Sciatic nerve (tissue), 2 donors: Measurements from ENCODE around the gene CDK9. TPM values are rescaled to one million over a fixed set of nuclear protein-coding genes. Genes with fewer than 3 reads are reported as not detected.
"Not testable (repeated sequence)": the region's sequence is repeated elsewhere in the genome, so short reads cannot be mapped to it uniquely, and the experiment has no call there.

Experiments used
- ATAC-seq: fragments of 200-7000 bp; cut with Tn5 transposase; one replicate; pipeline ENCODE4 v1.9.1; 2020; ENCODE audit warnings: mild to moderate bottlenecking, moderate library complexity
- DNase-seq: peaks from one replicate; pipeline ENCODE4 v3.0.0-alpha.2; 2020; ENCODE audit warnings: low spot score
- intact Hi-C: fragments of 100-400 bp; cut with DNase I; formaldehyde crosslinking; loops from one replicate; pipeline ENCODE4 v1.14.2; 2022
- total RNA-seq: library from RNA; stranded (reverse); fragmentation: NEBNext Ultra II Directional; extraction: Animal tissue kit (Norgen Biotek cat#: 25700); gene quantifications from one replicate; pipeline ENCODE4 v1.2.1, GENCODE V29; 2021
- donor health status: DM: no; HTN: no; CAD: no.
- donor health status: DM: no; HTN: no; CAD: no.

CDK9 gene
- total RNA-seq, 1 donor from 2014 or later = 127 TPM

GRCh38 chr9:127777368-127777980 lies 8.4 kb upstream of the CDK9 start:
- ATAC-seq = no peak
- intact Hi-C loops = no loop called here
- DNase-seq = no peak

GRCh38 chr9:127778280-127779135 lies 7.3 kb upstream of the CDK9 start, which contains the start of gene SH2D3C:
Gene SH2D3C, minus strand, starts transcription at chr9:127778666. Its CDS starts 39 bp downstream, at chr9:127778627.
- no peak for DNase-seq
- intact Hi-C loops = no loop called here
- ATAC-seq = peak; percentile 72

- intact Hi-C loops = no loop called here
- no peak for DNase-seq
- ATAC-seq = peak; percentile 68
These were observed 6.5 kb upstream of the CDK9 start for GRCh38 chr9:127779136-127779981.

- intact Hi-C loops = no loop called here
- ATAC-seq (no peak), DNase-seq (no peak)
These were observed 5.5 kb upstream of the CDK9 start for GRCh38 chr9:127780126-127780885.

GRCh38 chr9:127780909-127781308 lies 4.9 kb upstream of the CDK9 start:
- DNase-seq, intact Hi-C loops, ATAC-seq: not testable (repeated sequence)

- ATAC-seq = no peak
- no peak for DNase-seq
- intact Hi-C loops = no loop called here
These were observed 4.0 kb upstream of the CDK9 start for GRCh38 chr9:127781806-127782205.

GRCh38 chr9:127783111-127784008 lies 2.5 kb upstream of the CDK9 start:
- DNase-seq (no peak), ATAC-seq (no peak)
- intact Hi-C loops = loop anchor here (2.0 kb wide), 1 partner anchor 47 kb away; no protein-coding TSS in a partner anchor

- DNase-seq = peak; percentile 93
- intact Hi-C loops = loop anchor here (2.0 kb wide), 1 partner anchor 48 kb away; no protein-coding TSS in a partner anchor
- ATAC-seq = peak; percentile 78
These were observed 556 bp upstream of the CDK9 start for GRCh38 chr9:127785023-127785932.

GRCh38 chr9:127786773-127787104 lies 905 bp downstream of the CDK9 start:
- intact Hi-C loops = no loop called here
- DNase-seq = no peak
- ATAC-seq = no peak

GRCh38 chr9:127788337-127789011 lies 2.6 kb downstream of the CDK9 start:
- intact Hi-C loops = no loop called here
- no peak for DNase-seq
- no peak for ATAC-seq

GRCh38 chr9:127789179-127789578 lies 3.3 kb downstream of the CDK9 start:
- no peak for DNase-seq
- ATAC-seq = no peak
- intact Hi-C loops = no loop called here

- ATAC-seq = no peak
- intact Hi-C loops = no loop called here
- DNase-seq = no peak
These were observed 4.4 kb downstream of the CDK9 start for GRCh38 chr9:127790094-127790855.

- ATAC-seq (no peak), DNase-seq (no peak)
- intact Hi-C loops = no loop called here
These were observed 5.3 kb downstream of the CDK9 start for GRCh38 chr9:127791085-127791484.

GRCh38 chr9:127792417-127793031 lies 6.7 kb downstream of the CDK9 start:
- ATAC-seq (no peak), DNase-seq (no peak)
- intact Hi-C loops = no loop called here

GRCh38 chr9:127793093-127793708 lies 7.4 kb downstream of the CDK9 start:
- intact Hi-C loops = no loop called here
- DNase-seq (no peak), ATAC-seq (no peak)
